ENCODE results near the gene P2RX1.
A peak's percentile ranks its signal among the peaks of the same experiment; 100 is the strongest.

P2RX1 gene

DNA sequence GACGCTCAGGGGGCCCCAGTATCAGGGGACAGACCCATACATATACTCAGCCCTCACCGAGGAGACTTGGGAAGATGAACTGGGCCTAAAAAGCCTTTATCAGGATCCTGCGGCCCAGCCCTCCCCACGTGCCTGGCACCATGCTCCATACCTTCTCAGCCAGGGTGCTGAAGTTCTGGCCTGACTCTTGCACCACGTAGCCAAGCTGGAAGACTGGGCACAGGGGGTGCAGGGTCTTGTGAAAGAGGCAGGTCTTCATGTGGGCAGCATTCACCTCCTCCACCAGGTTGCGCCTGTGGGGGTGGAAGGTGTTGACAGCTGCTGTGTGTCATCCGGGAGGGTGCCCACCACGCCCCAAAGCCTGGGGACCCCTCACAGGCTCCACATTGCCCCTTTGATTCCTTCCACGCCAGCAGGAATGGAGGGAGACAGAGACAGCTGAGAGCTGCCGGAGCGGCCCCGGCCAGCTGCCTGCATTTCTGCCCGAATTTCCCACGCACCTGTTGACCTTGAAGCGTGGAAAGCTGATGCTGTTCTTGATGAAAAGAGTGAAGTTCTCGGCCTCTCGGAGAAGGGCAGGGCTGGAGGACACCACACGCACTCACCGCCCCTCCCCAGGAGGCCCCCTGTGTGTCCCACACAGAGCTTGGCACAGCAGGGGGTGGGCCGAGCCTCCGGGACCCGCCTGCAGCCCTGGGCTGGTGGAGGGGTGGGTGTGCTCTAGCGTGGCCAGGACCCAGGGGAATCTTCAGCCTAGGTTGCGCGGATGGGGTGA is 13.0 kb downstream of the P2RX1 start:
- no peak for DNase-seq

- DNase-seq: no peak
Measured at GRCh38 chr17:3900646-3901045, 15.6 kb downstream of the P2RX1 start.

GRCh38 chr17:3897731-3898130 is 18.5 kb downstream of the P2RX1 start:
- DNase-seq: no peak

- DNase-seq: no peak
Measured at GRCh38 chr17:3896968-3897235, 19.4 kb downstream of the P2RX1 start.

GRCh38 chr17:3896108-3896967 is 19.9 kb downstream of the P2RX1 start:
- DNase-seq: no peak

GRCh38 chr17:3895354-3895753 is 20.9 kb downstream of the P2RX1 start:
- no peak for DNase-seq

DNA sequence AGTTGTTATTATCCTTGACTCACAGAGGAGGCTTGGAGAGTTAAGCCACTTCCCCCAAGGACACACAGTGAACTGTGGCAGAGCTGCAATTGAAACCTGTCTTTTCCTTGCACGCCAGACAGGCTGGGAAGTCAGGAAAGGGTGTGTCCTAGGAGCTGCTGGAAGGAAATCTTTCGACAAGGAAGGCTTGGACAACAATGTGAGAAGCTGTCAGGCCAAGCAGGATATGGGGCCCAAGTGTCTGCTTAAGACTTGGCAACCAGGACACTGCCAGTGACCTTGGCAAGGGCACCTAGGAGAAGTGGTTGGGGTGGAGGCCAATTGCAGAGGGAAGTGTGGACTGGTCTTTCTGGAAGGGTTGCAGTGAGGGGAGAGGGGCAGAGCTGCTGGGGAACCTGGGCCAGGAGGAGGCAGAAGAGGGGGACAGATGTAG is 21.3 kb downstream of the P2RX1 start:
- no peak for DNase-seq

DNA sequence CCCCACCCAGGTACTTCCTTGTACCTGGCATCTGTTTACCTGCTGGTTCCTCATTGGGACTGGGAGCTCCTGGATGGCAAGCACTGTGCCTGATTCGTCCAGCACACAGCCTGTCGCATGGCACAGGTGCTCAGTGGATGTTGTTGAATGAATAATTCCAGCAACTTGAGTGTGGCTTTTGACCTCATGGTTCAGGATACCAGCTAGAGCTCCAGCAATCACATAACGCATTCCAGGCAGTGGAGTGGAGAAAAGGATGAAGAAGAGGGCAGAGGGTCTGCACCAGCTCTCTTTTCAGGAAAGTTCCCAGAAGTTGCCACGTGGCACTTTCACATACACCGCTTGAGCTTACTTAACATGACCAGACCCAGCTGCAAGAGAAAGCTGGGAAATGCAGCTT is 22.1 kb downstream of the P2RX1 start:
- no peak for DNase-seq

- DNase-seq: no peak
Measured at GRCh38 chr17:3893720-3894116, 22.5 kb downstream of the P2RX1 start.

DNA sequence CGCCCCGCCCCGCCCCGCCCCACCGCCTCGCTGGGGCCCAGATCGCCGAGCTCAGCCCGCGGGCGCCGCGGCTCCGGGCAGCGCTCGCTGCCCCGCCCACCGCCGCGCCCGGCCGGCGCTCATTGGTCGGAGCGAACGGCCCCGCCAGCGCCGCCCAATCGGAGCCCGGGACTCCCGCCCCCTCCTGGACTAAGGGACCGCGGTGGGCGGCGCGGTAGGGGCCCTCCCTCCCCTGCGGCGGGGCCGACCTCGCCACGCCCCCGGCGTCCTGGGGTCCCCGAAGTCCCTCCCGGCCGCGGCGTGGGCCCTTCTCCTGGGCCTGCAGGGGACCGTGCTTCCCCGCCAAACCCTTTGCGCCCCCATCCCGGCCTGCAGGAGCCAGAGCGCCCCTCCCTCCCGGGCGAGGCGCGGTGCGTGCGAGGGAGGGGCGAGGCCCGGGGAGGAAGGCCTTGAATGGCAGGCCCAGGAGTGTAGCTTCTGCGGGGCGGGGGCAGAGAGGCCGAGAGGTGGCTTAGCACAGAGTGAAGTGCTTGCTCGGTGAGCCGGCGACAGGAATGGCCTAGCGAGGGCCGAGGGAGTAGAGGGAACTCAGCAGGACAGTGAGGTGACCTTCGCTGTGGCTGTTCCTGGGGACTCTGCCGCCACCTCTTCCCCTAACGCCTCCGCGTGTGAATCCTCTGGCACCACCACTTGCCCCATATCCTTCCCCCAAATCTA is 23.1 kb downstream of the P2RX1 start, which contains the start of gene CAMKK1:
TSS of gene CAMKK1 (minus strand) at position 51 of the 717 bp plus-strand sequence. CDS start 7,366 bp downstream, outside the sequence.
- peak; percentile 91 for DNase-seq

GRCh38 chr17:3892095-3892998 is 23.9 kb downstream of the P2RX1 start:
- DNase-seq: peak; percentile 78

GRCh38 chr17:3891626-3892094 is 24.6 kb downstream of the P2RX1 start:
- no peak for DNase-seq

- DNase-seq: no peak
Measured at GRCh38 chr17:3890878-3891219, 25.4 kb downstream of the P2RX1 start.

- no peak for DNase-seq
Measured at GRCh38 chr17:3890082-3890877, 26.0 kb downstream of the P2RX1 start.

GRCh38 chr17:3889325-3890012 is 26.8 kb downstream of the P2RX1 start:
- DNase-seq: no peak

GRCh38 chr17:3888343-3889171 is 27.7 kb downstream of the P2RX1 start:
- DNase-seq: no peak

DNA sequence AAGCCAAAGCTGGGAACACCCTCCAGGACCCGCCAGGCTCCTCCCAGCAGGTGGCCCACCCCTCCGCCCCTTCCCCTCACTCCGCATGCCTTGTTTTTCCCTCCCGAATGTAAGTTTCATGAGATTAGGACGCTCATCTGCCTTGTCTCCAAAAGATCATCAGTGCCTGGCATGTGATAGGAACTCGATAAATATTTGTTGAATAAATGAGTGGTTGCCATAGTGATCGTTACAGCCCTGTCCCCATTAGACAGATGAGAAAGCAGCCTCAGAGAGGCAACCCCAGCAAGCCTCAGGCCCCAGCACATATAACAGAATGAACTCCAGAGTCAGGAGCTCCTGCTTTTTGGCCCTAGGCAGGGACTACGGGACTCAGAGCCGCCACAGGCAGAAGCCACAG is 28.5 kb downstream of the P2RX1 start:
- no peak for DNase-seq

GRCh38 chr17:3887394-3887793 is 28.9 kb downstream of the P2RX1 start:
- no peak for DNase-seq

GRCh38 chr17:3886776-3887175 is 29.5 kb downstream of the P2RX1 start:
- DNase-seq: no peak

- no peak for DNase-seq
Measured at GRCh38 chr17:3885970-3886369, 30.3 kb downstream of the P2RX1 start.

All from activated T-cell treated with anti-CD3 and anti-CD28 coated beads, Interleukin-2, amount 50 U/mL, for 1 hour (primary cell).